AG04449 (cell line): ENCODE data around the gene FNDC3B.

Experiments used
- CTCF ChIA-PET: fragments of 350-600 bp; formaldehyde crosslinking; extraction: SDS; loops from one replicate; lab custom pipeline; 2021; ENCODE audit warnings: antibody characterized with exemption; lab: Yijun Ruan, JAX
- POLR2A ChIA-PET: fragments of 400-600, 350-600 bp; formaldehyde crosslinking; extraction: SDS; loops from one replicate; lab custom pipeline; 2020; ENCODE audit warnings: antibody characterized with exemption, inconsistent platforms; lab: Yijun Ruan, JAX
- DNase-seq: peaks from one replicate; pipeline ENCODE4 v3.0.0-alpha.2; 2010; ENCODE audit warnings: low read depth, low spot score
- H3K4me3 ChIP-seq: 2 replicates; pipeline ENCODE4 v1.5.1; 2011; ENCODE audit warnings: low read depth, mild to moderate bottlenecking, control low read depth, low read length
- CTCF ChIP-seq: IDR thresholded peaks from one replicate; pipeline ENCODE4 v1.5.1; 2011; ENCODE audit warnings: mild to moderate bottlenecking, moderate library complexity, low read length, control low read depth, inconsistent platforms; ENCODE audit not compliant: insufficient read depth; ENCODE audit errors: missing control alignments

Gene FNDC3B

GRCh38 chr3:172115787-172116186, 76.4 kb downstream of the FNDC3B start:
- POLR2A ChIA-PET = no interaction called here

GRCh38 chr3:172118019-172118418, 78.6 kb downstream of the FNDC3B start:
- ChIA-PET POLR2A (no interaction called here), CTCF (no interaction called here)
- TF ChIP-seq CTCF = no peak

More at GRCh38 chr3:172115787-172116186, 76.4 kb downstream of the FNDC3B start:
- DNase-seq = no peak
- CTCF ChIA-PET = interaction anchor here (1.0 kb wide), 1 partner anchor 11 kb away, joined by 3 read pairs; no protein-coding TSS in a partner anchor
- H3K4me3 ChIP-seq = no peak overlapping the region
- no peak for TF ChIP-seq CTCF

GRCh38 chr3:172119266-172119969, 80.0 kb downstream of the FNDC3B start:
- H3K4me3 ChIP-seq = no peak overlapping the region
- no peak for TF ChIP-seq CTCF
- CTCF ChIA-PET = interaction anchor here (0.9 to 1.6 kb wide), 2 partner anchors 12 to 14 kb away, joined by 3 to 6 read pairs; no protein-coding TSS in a partner anchor
- POLR2A ChIA-PET = no interaction called here
- no peak for DNase-seq

More at GRCh38 chr3:172118019-172118418, 78.6 kb downstream of the FNDC3B start:
- no peak for DNase-seq
- H3K4me3 ChIP-seq = no peak overlapping the region

- no peak for TF ChIP-seq CTCF
- DNase-seq = no peak
- CTCF ChIA-PET = interaction anchor here (0.6 kb wide), 1 partner anchor 177 kb away, joined by 3 read pairs; no protein-coding TSS in a partner anchor
- no peak overlapping the region for H3K4me3 ChIP-seq
- POLR2A ChIA-PET = no interaction called here
Measured at GRCh38 chr3:172120912-172121311, 81.5 kb downstream of the FNDC3B start.

- H3K4me3 ChIP-seq = no peak overlapping the region
- TF ChIP-seq CTCF = no peak
- DNase-seq = no peak
- CTCF ChIA-PET = no interaction called here
- POLR2A ChIA-PET = no interaction called here
Measured at GRCh38 chr3:172121981-172122380, 82.6 kb downstream of the FNDC3B start.

- no peak for DNase-seq
- POLR2A ChIA-PET = no interaction called here
- CTCF ChIA-PET = no interaction called here
- TF ChIP-seq CTCF = no peak
- no peak overlapping the region for H3K4me3 ChIP-seq
Measured at GRCh38 chr3:172124271-172124670, 84.9 kb downstream of the FNDC3B start.
